HEK293 (cell line): ENCODE measurements around the gene ZMYND12.
A peak's percentile ranks its signal among the peaks of the same experiment; 100 is the strongest.

Experiments
- BCL6B ChIP-seq: fragments of 450-650 bp; formaldehyde crosslinking; IDR thresholded peaks from 2 replicates; pipeline ENCODE4 v1.5.1; 2017; ENCODE audit warnings: missing biosample characterization, missing genetic modification characterization
- GLI4 ChIP-seq: fragments of 450-650 bp; formaldehyde crosslinking; IDR thresholded peaks from 2 replicates; pipeline ENCODE4 v1.5.1; 2016; ENCODE audit warnings: missing biosample characterization, missing genetic modification characterization
- GLIS1 ChIP-seq: fragments of 450-650 bp; formaldehyde crosslinking; IDR thresholded peaks from 2 replicates; pipeline ENCODE4 v1.5.1; 2016; ENCODE audit warnings: missing biosample characterization, missing genetic modification characterization
- HOXC10 ChIP-seq: sonication (generic); formaldehyde crosslinking; IDR thresholded peaks from 2 replicates; pipeline ENCODE4 v1.8.1; 2023; ENCODE audit warnings: mild to moderate bottlenecking, missing genetic modification reagents
- KLF8 ChIP-seq: fragments of 450-650 bp; formaldehyde crosslinking; IDR thresholded peaks from 2 replicates; pipeline ENCODE4 v1.5.1; 2016; ENCODE audit warnings: missing biosample characterization, missing genetic modification characterization
- KLF9 ChIP-seq: fragments of 450-650 bp; formaldehyde crosslinking; IDR thresholded peaks from 2 replicates; pipeline ENCODE4 v1.5.1; 2016; ENCODE audit warnings: missing biosample characterization, missing genetic modification characterization, low read depth
- PRDM10 ChIP-seq: fragments of 450-650 bp; formaldehyde crosslinking; IDR thresholded peaks from 2 replicates; pipeline ENCODE4 v1.5.1; 2016; ENCODE audit warnings: missing biosample characterization, missing genetic modification characterization
- SP2 ChIP-seq: fragments of 450-650 bp; formaldehyde crosslinking; IDR thresholded peaks from 2 replicates; pipeline ENCODE4 v1.5.1; 2016; ENCODE audit warnings: missing biosample characterization, missing genetic modification characterization
- YY2 ChIP-seq: fragments of 450-650 bp; formaldehyde crosslinking; IDR thresholded peaks from 2 replicates; pipeline ENCODE4 v1.5.1; 2016; ENCODE audit warnings: missing biosample characterization, missing genetic modification characterization
- ZBTB17 ChIP-seq: fragments of 450-650 bp; formaldehyde crosslinking; IDR thresholded peaks from 2 replicates; pipeline ENCODE4 v1.5.1; 2016; ENCODE audit warnings: missing biosample characterization, missing genetic modification characterization
- ZBTB20 ChIP-seq: fragments of 450-650 bp; formaldehyde crosslinking; IDR thresholded peaks from 2 replicates; pipeline ENCODE4 v1.5.1; 2016; ENCODE audit warnings: missing biosample characterization, missing genetic modification characterization
- ZBTB26 ChIP-seq: fragments of 450-650 bp; formaldehyde crosslinking; optimal IDR thresholded peaks from 2 replicates; pipeline ENCODE3; 2016; ENCODE audit warnings: missing biosample characterization, mild to moderate bottlenecking, missing genetic modification characterization
- ZFP3 ChIP-seq: fragments of 450-650 bp; formaldehyde crosslinking; IDR thresholded peaks from 2 replicates; pipeline ENCODE4 v1.5.1; 2016; ENCODE audit warnings: low read depth, missing biosample characterization, missing genetic modification characterization
- ZFP37 ChIP-seq: fragments of 450-650 bp; formaldehyde crosslinking; IDR thresholded peaks from 2 replicates; pipeline ENCODE4 v1.5.1; 2016; ENCODE audit warnings: missing biosample characterization, missing genetic modification characterization
- ZFP69B ChIP-seq: fragments of 450-650 bp; formaldehyde crosslinking; IDR thresholded peaks from 2 replicates; pipeline ENCODE4 v1.5.1; 2016; ENCODE audit warnings: missing biosample characterization, missing genetic modification characterization
- ZNF155 ChIP-seq: fragments of 450-650 bp; formaldehyde crosslinking; IDR thresholded peaks from 2 replicates; pipeline ENCODE4 v1.5.1; 2016; ENCODE audit warnings: missing biosample characterization, missing genetic modification characterization
- ZNF174 ChIP-seq: fragments of 450-650 bp; formaldehyde crosslinking; IDR thresholded peaks from 2 replicates; pipeline ENCODE4 v1.5.0; 2017; ENCODE audit warnings: missing biosample characterization, mild to moderate bottlenecking, missing genetic modification characterization
- ZNF2 ChIP-seq: fragments of 450-650 bp; formaldehyde crosslinking; IDR thresholded peaks from 2 replicates; pipeline ENCODE4 v1.5.1; 2016; ENCODE audit warnings: missing biosample characterization, missing genetic modification characterization
- ZNF248 ChIP-seq: fragments of 450-650 bp; formaldehyde crosslinking; IDR thresholded peaks from 2 replicates; pipeline ENCODE4 v1.5.1; 2017; ENCODE audit warnings: missing biosample characterization, missing genetic modification characterization
- ZNF266 ChIP-seq: fragments of 450-650 bp; formaldehyde crosslinking; IDR thresholded peaks from 2 replicates; pipeline ENCODE4 v1.5.1; 2016; ENCODE audit warnings: missing biosample characterization, missing genetic modification characterization, low read depth
- ZNF335 ChIP-seq: fragments of 450-650 bp; formaldehyde crosslinking; conservative IDR thresholded peaks from 2 replicates; pipeline ENCODE4 v1.5.1; 2016; ENCODE audit warnings: missing biosample characterization, missing genetic modification characterization
- ZNF341 ChIP-seq: fragments of 450-650 bp; formaldehyde crosslinking; IDR thresholded peaks from 2 replicates; pipeline ENCODE4; 2016; ENCODE audit warnings: low read depth, missing biosample characterization, missing genetic modification characterization
- ZNF362 ChIP-seq: fragments of 450-650 bp; formaldehyde crosslinking; IDR thresholded peaks from 2 replicates; pipeline ENCODE4 v1.5.1; 2016; ENCODE audit warnings: missing biosample characterization, missing genetic modification characterization
- ZNF394 ChIP-seq: fragments of 450-650 bp; formaldehyde crosslinking; IDR thresholded peaks from 2 replicates; pipeline ENCODE4 v1.5.1; 2016; ENCODE audit warnings: missing biosample characterization, missing genetic modification characterization, mild to moderate bottlenecking, moderate library complexity, borderline replicate concordance
- ZNF48 ChIP-seq: fragments of 450-650 bp; formaldehyde crosslinking; IDR thresholded peaks from 2 replicates; pipeline ENCODE4 v1.5.1; 2016; ENCODE audit warnings: missing biosample characterization, missing genetic modification characterization
- ZNF600 ChIP-seq: fragments of 450-650 bp; formaldehyde crosslinking; IDR thresholded peaks from 2 replicates; pipeline ENCODE4 v1.5.1; 2016; ENCODE audit warnings: missing biosample characterization, missing genetic modification characterization
- ZNF610 ChIP-seq: fragments of 450-650 bp; formaldehyde crosslinking; IDR thresholded peaks from 2 replicates; pipeline ENCODE4 v1.5.1; 2016; ENCODE audit warnings: missing biosample characterization, missing genetic modification characterization, borderline replicate concordance
- ZNF629 ChIP-seq: fragments of 450-650 bp; formaldehyde crosslinking; IDR thresholded peaks from 2 replicates; pipeline ENCODE4 v1.5.1; 2017; ENCODE audit warnings: missing biosample characterization, missing genetic modification characterization
- ZNF776 ChIP-seq: fragments of 450-650 bp; formaldehyde crosslinking; IDR thresholded peaks from 2 replicates; pipeline ENCODE4 v1.5.0; 2017; ENCODE audit warnings: missing biosample characterization, missing genetic modification characterization, borderline replicate concordance
- ZNF777 ChIP-seq: fragments of 450-650 bp; formaldehyde crosslinking; IDR thresholded peaks from 2 replicates; pipeline ENCODE4 v1.5.1; 2017; ENCODE audit warnings: missing biosample characterization, missing genetic modification characterization, borderline replicate concordance

The ZMYND12 gene

GRCh38 chr1:42456010-42456753 is at the start of gene ZMYND12, which contains the start of gene PPCS (continued):
- 0 out of 2 replicates have a peak, but pooled peaks have one; percentile 78 for TF ChIP-seq ZNF2
- TF ChIP-seq ZBTB26 (tag by site-specific recombination): peak; percentile 95
- TF ChIP-seq ZFP3 (tag by site-specific recombination): no peak
- no peak for TF ChIP-seq ZNF610
- TF ChIP-seq KLF9 (tag by site-specific recombination): peak; percentile 98
- no peak for TF ChIP-seq ZNF155
- TF ChIP-seq PRDM10 (tag by site-specific recombination): peak; percentile 56
- TF ChIP-seq ZNF776 (tag by site-specific recombination): no peak
- TF ChIP-seq ZNF629 (tag by site-specific recombination): peak; percentile 41
- no peak for TF ChIP-seq ZNF362 (tag by site-specific recombination)
- peak; percentile 92; the same call in 1 of the 2 replicates for TF ChIP-seq ZFP37
- TF ChIP-seq ZNF341 (tag by site-specific recombination): peak; percentile 23; the same call in 1 of the 2 replicates
- TF ChIP-seq ZNF266 (tag by site-specific recombination): no peak
- 0 out of 2 replicates have a peak, but pooled peaks have one; percentile 43 for TF ChIP-seq ZNF394
- no peak for TF ChIP-seq HOXC10
- TF ChIP-seq ZNF777 (tag by site-specific recombination): peak; percentile 20; the same call in 1 of the 2 replicates
- peak; percentile 89; the same call in 1 of the 2 replicates for TF ChIP-seq ZNF335 (tag by site-specific recombination)
- 0 out of 2 replicates have a peak, but pooled peaks have one; percentile 15 for TF ChIP-seq ZFP69B (tag by site-specific recombination)
- TF ChIP-seq GLI4 (tag by site-specific recombination): 0 out of 2 replicates have a peak, but pooled peaks have one; percentile 87
- TF ChIP-seq ZNF248 (tag by site-specific recombination): no peak
- peak; percentile 94 for TF ChIP-seq ZNF600
- no peak for TF ChIP-seq ZNF48 (tag by site-specific recombination)
- TF ChIP-seq ZBTB17: 0 out of 2 replicates have a peak, but pooled peaks have one; percentile 79
- TF ChIP-seq ZBTB20 (tag by site-specific recombination): peak; percentile 36; the same call in 1 of the 2 replicates
- TF ChIP-seq YY2 (tag by site-specific recombination): peak; percentile 81
- TF ChIP-seq GLIS1: no peak
- no peak for TF ChIP-seq BCL6B
- TF ChIP-seq KLF8: peak; percentile 66
- no peak for TF ChIP-seq ZNF174 (tag by site-specific recombination)
- peak; percentile 49 for TF ChIP-seq SP2 (tag by site-specific recombination)
